GM12864 (cell line): ENCODE data around the gene SOX6.

Experiments used
- DNase-seq: peaks from one replicate; pipeline ENCODE4 v3.0.0-alpha.2; 2011; ENCODE audit warnings: low read depth
- H3K4me3 ChIP-seq: 2 replicates; pipeline ENCODE4 v1.5.1; 2011; ENCODE audit warnings: mild to moderate bottlenecking, low read depth, low read length, control low read depth
- TF ChIP-seq, protein P1 (sequence below): IDR thresholded peaks from 2 replicates; pipeline ENCODE4 v1.5.1; 2011; ENCODE audit warnings: low read depth, mild to moderate bottlenecking, moderate library complexity, low read length, control low read depth, inconsistent platforms; ENCODE audit errors: missing control alignments

The SOX6 gene

DNA sequence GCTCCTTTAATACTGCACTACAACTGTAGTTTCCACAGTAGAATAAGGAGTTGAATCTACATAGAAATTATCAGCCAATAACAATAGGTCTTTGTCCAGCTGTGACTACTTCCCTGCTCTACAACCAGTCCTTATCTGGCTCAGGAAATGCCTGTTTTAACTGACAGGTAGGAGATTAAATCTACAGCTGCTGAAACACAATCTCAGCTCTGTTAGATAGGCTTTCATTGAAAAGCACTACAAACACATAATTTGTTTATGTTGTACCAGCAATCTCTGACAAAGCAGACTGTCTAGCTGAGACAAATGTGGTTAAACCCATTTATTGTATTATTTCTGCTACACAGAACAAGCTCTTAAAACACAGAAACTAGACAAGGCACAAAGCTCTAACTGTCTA lies 230.0 kb downstream of the SOX6 start:
- no peak for DNase-seq
- no peak overlapping the region for H3K4me3 ChIP-seq
- TF ChIP-seq, protein P1, sequence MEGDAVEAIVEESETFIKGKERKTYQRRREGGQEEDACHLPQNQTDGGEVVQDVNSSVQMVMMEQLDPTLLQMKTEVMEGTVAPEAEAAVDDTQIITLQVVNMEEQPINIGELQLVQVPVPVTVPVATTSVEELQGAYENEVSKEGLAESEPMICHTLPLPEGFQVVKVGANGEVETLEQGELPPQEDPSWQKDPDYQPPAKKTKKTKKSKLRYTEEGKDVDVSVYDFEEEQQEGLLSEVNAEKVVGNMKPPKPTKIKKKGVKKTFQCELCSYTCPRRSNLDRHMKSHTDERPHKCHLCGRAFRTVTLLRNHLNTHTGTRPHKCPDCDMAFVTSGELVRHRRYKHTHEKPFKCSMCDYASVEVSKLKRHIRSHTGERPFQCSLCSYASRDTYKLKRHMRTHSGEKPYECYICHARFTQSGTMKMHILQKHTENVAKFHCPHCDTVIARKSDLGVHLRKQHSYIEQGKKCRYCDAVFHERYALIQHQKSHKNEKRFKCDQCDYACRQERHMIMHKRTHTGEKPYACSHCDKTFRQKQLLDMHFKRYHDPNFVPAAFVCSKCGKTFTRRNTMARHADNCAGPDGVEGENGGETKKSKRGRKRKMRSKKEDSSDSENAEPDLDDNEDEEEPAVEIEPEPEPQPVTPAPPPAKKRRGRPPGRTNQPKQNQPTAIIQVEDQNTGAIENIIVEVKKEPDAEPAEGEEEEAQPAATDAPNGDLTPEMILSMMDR = no peak

DNA sequence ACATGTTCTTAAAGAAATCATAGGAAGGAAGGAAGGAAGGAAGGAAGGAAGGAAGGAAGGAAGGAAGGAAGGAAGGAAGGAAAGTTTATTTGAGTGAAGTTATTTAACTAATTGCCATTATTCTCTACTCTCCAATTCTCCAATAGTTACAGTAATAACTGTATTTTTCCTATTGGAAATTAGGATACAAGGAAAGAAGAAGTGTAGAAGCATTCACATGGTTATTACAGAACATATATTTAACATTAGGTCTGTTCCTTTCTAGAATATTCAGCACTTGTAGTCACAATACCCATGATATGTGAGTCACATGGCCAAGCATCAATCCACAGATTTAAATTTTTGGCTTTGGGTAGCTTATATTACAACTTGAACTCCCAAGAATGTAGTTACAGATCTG lies 230.6 kb downstream of the SOX6 start:
- TF ChIP-seq, protein P1 = no peak
- no peak for DNase-seq
- H3K4me3 ChIP-seq = no peak overlapping the region

DNA sequence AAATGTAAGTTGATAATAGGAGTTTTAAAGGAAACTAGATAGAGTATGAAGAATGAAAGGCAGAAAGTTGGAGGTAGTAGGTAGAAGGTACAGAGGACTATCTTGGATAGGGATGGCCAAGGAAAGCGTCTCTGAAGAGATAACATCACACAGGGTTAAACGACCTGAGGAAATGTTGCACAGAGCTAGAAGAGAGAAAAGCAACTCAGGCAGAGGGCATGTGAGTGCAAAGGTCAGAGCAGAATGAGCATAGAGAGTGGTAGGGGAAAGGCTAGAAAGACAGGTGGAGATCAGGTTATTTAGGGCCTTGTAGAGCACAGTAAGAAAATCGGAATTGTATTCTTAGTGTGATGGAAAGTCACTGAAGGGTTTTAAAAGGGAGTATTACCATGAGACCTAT lies 232.0 kb downstream of the SOX6 start:
- no peak for DNase-seq
- TF ChIP-seq, protein P1 = no peak
- no peak overlapping the region for H3K4me3 ChIP-seq

DNA sequence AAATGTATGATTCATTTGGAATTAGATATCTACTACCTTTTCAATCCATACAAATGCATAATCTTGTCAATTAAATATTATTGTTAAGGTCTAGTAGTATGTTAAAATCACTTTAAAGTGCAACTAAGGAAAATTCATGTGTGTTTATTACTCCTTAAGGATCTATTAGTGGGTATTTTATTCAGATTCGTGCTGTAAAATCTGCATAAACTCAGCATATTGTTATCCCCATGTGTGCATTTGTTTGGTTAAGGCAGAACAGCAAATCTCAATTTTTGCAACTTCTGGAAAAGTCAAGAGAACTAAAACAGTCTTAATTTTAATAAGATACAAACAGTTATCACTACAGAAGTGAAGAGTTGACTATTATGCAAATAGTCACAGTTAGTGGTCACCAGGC lies 234.5 kb downstream of the SOX6 start:
- no peak for DNase-seq
- H3K4me3 ChIP-seq = no peak overlapping the region
- TF ChIP-seq, protein P1 = no peak

DNA sequence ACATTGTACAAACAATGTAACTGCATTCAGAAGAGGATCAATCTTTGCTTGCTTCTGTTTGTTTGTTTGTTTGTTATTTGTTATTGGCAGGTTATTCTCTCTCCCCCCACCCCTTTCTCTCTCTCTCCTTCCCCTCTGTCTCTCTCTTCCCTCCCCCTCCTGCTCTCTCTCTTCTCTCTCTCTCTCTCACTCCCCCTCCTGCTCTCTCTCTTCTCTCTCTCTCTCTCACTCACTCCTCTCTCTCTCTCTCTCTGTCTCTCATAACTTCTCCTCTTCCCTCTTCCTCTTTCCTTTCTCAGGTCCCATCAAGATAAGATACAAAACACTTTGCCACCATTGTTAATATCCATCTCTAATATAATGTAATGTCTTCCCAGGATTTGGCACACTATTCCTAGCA lies 236.3 kb downstream of the SOX6 start:
- TF ChIP-seq, protein P1 = no peak
- DNase-seq = no peak
- no peak overlapping the region for H3K4me3 ChIP-seq

DNA sequence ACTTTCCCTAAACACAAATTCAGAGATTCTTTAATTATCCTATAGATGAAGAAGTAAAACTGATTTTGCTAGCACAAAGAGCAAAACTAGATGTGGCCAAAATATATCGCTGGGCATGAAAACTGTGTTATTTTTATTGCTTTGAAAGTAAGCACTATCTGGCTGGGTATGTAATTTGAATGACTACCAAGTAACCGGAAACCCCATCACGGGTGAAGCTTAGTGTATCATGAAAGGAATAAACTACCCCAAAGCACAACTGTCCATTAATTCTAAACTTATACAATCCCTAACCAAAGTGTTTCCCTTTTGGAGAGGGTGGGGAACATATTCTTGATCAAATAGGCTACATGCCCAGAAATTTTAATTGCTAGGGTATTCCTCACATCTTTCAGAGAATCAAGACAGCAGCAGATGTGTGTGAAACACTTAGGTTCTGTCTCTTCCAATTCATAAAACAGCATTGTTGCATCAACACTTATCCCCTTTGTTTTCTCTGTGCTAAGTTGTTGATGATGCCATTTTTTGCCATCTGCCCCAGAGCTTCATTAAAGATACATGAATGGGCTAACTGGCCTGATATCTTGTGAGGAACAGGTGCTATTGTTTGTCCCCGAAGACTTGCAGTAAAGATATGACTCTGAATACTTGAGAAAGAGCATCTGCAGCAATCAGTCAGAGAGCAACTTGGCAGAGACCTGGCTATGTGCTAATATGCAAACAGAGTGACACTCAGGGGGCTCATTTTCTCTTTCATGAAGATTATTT lies 238.2 kb downstream of the SOX6 start:
- no peak overlapping the region for H3K4me3 ChIP-seq
- DNase-seq = no peak
- TF ChIP-seq, protein P1 = no peak

DNA sequence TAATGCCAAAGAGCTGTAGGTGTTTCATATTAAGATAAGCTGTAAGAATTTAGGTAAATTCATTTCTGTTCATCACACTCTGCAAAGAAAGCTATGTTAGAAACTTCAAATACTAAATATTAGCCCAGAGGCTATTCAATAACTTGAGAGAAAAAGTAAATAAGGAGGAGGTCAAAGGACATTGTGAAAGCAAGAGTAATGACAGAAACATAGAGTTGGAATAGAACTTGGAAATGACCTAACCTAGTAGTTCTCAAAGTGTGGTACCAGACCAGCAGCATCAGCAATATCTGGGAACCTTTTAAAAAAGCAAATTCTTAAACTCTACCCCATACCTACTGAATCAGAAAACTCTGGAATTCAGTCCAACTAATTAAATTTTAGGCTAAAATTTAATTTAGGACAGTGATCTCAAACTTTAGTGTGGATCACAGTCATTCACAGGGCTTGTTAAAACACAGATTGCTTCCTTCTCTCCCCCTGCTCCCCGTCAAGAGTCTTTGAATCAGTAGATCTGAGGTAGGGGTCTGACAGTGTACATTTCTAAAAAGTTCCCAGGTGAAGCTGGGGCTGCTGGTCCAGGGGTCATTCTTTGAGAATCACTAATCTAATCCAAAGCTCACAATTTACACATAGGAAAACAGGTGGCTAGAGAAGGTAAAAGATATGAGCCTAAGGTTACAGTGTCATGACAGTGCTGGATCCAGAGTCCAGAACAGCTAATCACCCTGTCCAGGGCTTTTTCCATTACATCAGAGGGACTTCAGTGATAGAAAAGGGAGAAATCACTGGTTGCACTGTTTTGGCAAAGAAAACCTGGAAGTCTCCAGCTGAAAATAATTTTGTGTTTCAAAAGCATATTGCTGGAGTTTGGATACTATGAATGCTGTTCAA lies 241.1 kb downstream of the SOX6 start:
- DNase-seq = no peak
- H3K4me3 ChIP-seq = no peak overlapping the region
- TF ChIP-seq, protein P1 = no peak
